ENCODE measurements around the gene BLMH. TPM values are rescaled to one million over a fixed set of nuclear protein-coding genes. Genes with fewer than 3 reads are reported as not detected.

Gene BLMH
- total RNA-seq, 4 donors from 2014 or later, result 140 to 188 (median 176) TPM

GRCh38 chr17:30336369-30337171, 44.8 kb upstream of the BLMH start:
- no peak for DNase-seq (ENCODE audit: low spot score in 2 of 2)
- no peak overlapping the region for H3K27ac ChIP-seq
- 54% methylated on average over 8 of the region's 8 CpGs for WGBS

GRCh38 chr17:30334421-30334820, 42.7 kb upstream of the BLMH start:
- DNase-seq (ENCODE audit: low spot score in 2 of 2), result no peak
- Histone ChIP-seq H3K27ac (no peak overlapping the region), H3K27me3 (no peaks in the 10 kb centered on the region), H3K36me3 (no peaks in the 10 kb centered on the region), H3K4me3 (no peak overlapping the region), H3K4me1 (peaks cover 4% of the 10 kb centered on the region), H3K9me3 (no peaks in the 10 kb centered on the region)
- 88% methylated on average over 4 of the region's 4 CpGs for WGBS
- TF ChIP-seq CTCF (IDR thresholded peaks at IDR 0.05) (no peak), POLR2A (IDR thresholded peaks at IDR 0.05) (no peak), POLR2AphosphoS5 (IDR thresholded peaks at IDR 0.05) (no peak), EP300 (IDR thresholded peaks at IDR 0.05) (no peak)

More at GRCh38 chr17:30336369-30337171, 44.8 kb upstream of the BLMH start:
- Histone ChIP-seq H3K36me3 (no peaks in the 10 kb centered on the region), H3K4me3 (no peak overlapping the region), H3K4me1 (peaks cover 11% of the 10 kb centered on the region), H3K9me3 (no peaks in the 10 kb centered on the region), H3K27me3 (no peaks in the 10 kb centered on the region)
- TF ChIP-seq POLR2AphosphoS5 (IDR thresholded peaks at IDR 0.05) (no peak), CTCF (IDR thresholded peaks at IDR 0.05) (peak; percentile 37 to 39), POLR2A (IDR thresholded peaks at IDR 0.05) (no peak)

DNA sequence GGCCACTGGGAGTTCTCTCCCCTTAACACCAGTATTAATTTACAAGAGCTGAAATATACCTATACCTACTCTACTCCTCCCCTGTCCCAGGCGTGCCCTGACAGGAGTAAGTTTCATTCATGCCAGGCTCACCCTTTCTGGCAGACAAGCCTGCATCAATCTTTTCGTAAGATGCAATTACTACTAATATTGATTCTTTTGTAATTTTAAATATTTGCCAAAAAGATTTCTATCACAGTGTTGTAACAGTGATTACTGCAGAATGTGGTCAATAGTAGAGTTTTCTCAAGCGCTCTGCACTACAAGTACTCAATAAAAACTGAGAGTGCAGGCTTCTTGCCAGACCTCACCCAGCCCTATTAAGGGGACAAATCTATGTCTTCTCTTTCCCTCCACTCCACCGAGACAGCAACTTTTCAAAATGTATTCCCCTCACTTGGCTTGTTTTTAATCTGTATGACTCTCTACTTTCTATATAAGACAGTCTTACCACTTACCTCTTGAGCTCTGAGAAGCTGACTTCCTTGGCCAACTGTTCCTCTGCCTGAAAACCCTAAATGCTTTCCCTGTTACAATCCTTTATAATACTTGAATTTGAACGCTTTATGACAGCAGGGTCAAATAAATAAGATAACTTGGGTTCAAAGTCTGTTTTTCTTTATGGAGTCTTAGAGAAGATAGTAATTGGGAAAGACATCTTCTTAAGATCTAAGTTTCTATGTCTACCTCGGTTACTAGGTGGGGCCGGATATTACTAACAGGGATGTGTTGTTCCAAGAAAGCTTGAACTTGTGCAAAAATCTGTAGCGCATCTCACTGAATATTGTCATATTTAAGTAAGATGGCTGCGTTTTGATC, 42.0 kb upstream of the BLMH start, which contains the start of gene TMIGD1:
Gene TMIGD1, minus strand, starts transcription at position 555 of the 858 bp plus-strand sequence. CDS start 1,924 bp downstream, outside the sequence.
- Histone ChIP-seq H3K36me3 (no peaks in the 10 kb centered on the region), H3K9me3 (no peaks in the 10 kb centered on the region), H3K27ac (peak within 1 kb of the TSS; percentile 42), H3K27me3 (no peaks in the 10 kb centered on the region), H3K4me3 (no peak within 1 kb of the TSS), H3K4me1 (peaks cover 4% of the 10 kb centered on the region)
- no peak for TF ChIP-seq POLR2A (IDR thresholded peaks at IDR 0.05)
- no peak for TF ChIP-seq EP300 (IDR thresholded peaks at IDR 0.05)
- no peak for TF ChIP-seq POLR2AphosphoS5 (IDR thresholded peaks at IDR 0.05)
- TF ChIP-seq CTCF (IDR thresholded peaks at IDR 0.05), result no peak
- 54% methylated on average over 9 of the region's 9 CpGs for WGBS
- no peak for DNase-seq (ENCODE audit: low spot score in 2 of 2)

GRCh38 chr17:30332057-30332542, 40.4 kb upstream of the BLMH start:
- no peaks in the 10 kb centered on the region for H3K36me3 ChIP-seq
- TF ChIP-seq POLR2A (IDR thresholded peaks at IDR 0.05) (no peak), CTCF (IDR thresholded peaks at IDR 0.05) (no peak), POLR2AphosphoS5 (IDR thresholded peaks at IDR 0.05) (no peak), EP300 (IDR thresholded peaks at IDR 0.05) (no peak)
- no peaks in the 10 kb centered on the region for H3K27me3 ChIP-seq
- H3K4me1 ChIP-seq, result peaks cover 4% of the 10 kb centered on the region
- H3K4me3 ChIP-seq, result no peak overlapping the region
- 41% methylated on average over 4 of the region's 4 CpGs for WGBS
- DNase-seq (ENCODE audit: low spot score in 2 of 2), result no peak
- no peak overlapping the region for H3K27ac ChIP-seq
- no peaks in the 10 kb centered on the region for H3K9me3 ChIP-seq

GRCh38 chr17:30326809-30327208, 35.1 kb upstream of the BLMH start:
- no peak for DNase-seq (ENCODE audit: low spot score in 2 of 2)
- H3K36me3 ChIP-seq, result no peaks in the 10 kb centered on the region
- TF ChIP-seq POLR2AphosphoS5 (IDR thresholded peaks at IDR 0.05) (no peak), EP300 (IDR thresholded peaks at IDR 0.05) (no peak), CTCF (IDR thresholded peaks at IDR 0.05) (no peak), POLR2A (IDR thresholded peaks at IDR 0.05) (no peak)
- H3K4me1 ChIP-seq, result peaks cover 3% of the 10 kb centered on the region
- H3K27ac ChIP-seq, result no peak overlapping the region
- no peak overlapping the region for H3K4me3 ChIP-seq
- WGBS, result 44% methylated on average over 1 of the region's 1 CpG
- no peaks in the 10 kb centered on the region for H3K9me3 ChIP-seq
- no peaks in the 10 kb centered on the region for H3K27me3 ChIP-seq

Measured in suprapubic skin (tissue), 4 donors.